GM23248 (cell line): ENCODE measurements around the gene GAB2.

Experiments used
- EZH2 ChIP-seq: fragments of 200-600 bp; sonication (generic); IDR thresholded peaks from 2 replicates; pipeline ENCODE4 v1.6.1; 2018; ENCODE audit warnings: antibody characterized with exemption, mild to moderate bottlenecking; ENCODE audit not compliant: insufficient read depth, poor library complexity, severe bottlenecking
- EZH2phosphoT487 ChIP-seq: fragments of 200-600 bp; sonication (generic); IDR thresholded peaks from 2 replicates; pipeline ENCODE4 v1.6.1; 2018; ENCODE audit warnings: antibody characterized with exemption, moderate library complexity, mild to moderate bottlenecking, low read depth; ENCODE audit not compliant: insufficient read depth

GRCh38 chr11:78416285-78417174 is 1.1 kb downstream of the GAB2 start:
- TF ChIP-seq EZH2 = no peak
- TF ChIP-seq EZH2phosphoT487 = no peak
